ENCODE data around the gene GPHN.

GRCh38 chr14:67186789-67187584 lies 679.0 kb downstream of the GPHN start:
- TF ChIP-seq CTCF (IDR thresholded peaks at IDR 0.05): no peak
- no peak for TF ChIP-seq CHD2 (IDR thresholded peaks at IDR 0.05; ENCODE audit: low read length, partially characterized antibody)
- no peak for TF ChIP-seq USF2 (IDR thresholded peaks at IDR 0.05; ENCODE audit: borderline replicate concordance, low read depth, low read length)
- peak; percentile 53; the same call in 1 of the 2 replicates for TF ChIP-seq NFIC (IDR thresholded peaks at IDR 0.05; ENCODE audit: borderline replicate concordance)
- TF ChIP-seq YY1 (IDR thresholded peaks at IDR 0.05; ENCODE audit: low read depth): no peak

Measured in SK-N-SH (cell line).